Loucy (cell line): Measurements from ENCODE around the gene SFMBT2.

Source experiments
- H2AFZ ChIP-seq: fragments of 200-600 bp; sonication (generic); 2 replicates; pipeline ENCODE4 v1.6.0; 2016; ENCODE audit warnings: antibody characterized with exemption, mild to moderate bottlenecking, low read length, moderate library complexity
- H3F3A ChIP-seq: fragments of 200-600 bp; 2 replicates; pipeline ENCODE4 v1.6.0; 2016; ENCODE audit warnings: antibody characterized with exemption, low read depth, mild to moderate bottlenecking
- H3K27me3 ChIP-seq: fragments of 200-600 bp; sonication (generic); 2 replicates; pipeline ENCODE4 v1.6.1; 2014; ENCODE audit warnings: low read length, mild to moderate bottlenecking; ENCODE audit not compliant: insufficient read depth, poor library complexity, severe bottlenecking
- H3K36me3 ChIP-seq: fragments of 200-600 bp; sonication (generic); 2 replicates; pipeline ENCODE4 v1.6.1; 2016; ENCODE audit warnings: low read length; ENCODE audit not compliant: insufficient read depth
- H3K4me1 ChIP-seq: fragments of 200-600 bp; sonication (generic); 2 replicates; pipeline ENCODE4 v1.5.1; 2014; ENCODE audit warnings: low read length, mild to moderate bottlenecking; ENCODE audit not compliant: insufficient read depth, poor library complexity, severe bottlenecking
- H3K4me2 ChIP-seq: fragments of 200-600 bp; sonication (generic); 2 replicates; pipeline ENCODE4 v1.6.0; 2014; ENCODE audit warnings: antibody characterized with exemption, low read length, low read depth, mild to moderate bottlenecking; ENCODE audit not compliant: poor library complexity, severe bottlenecking
- H3K4me3 ChIP-seq: fragments of 200-600 bp; sonication (generic); 2 replicates; pipeline ENCODE4 v1.5.1; 2014; ENCODE audit warnings: low read length, mild to moderate bottlenecking, mixed read lengths; ENCODE audit not compliant: poor library complexity, severe bottlenecking
- H3K79me2 ChIP-seq: fragments of 200-600 bp; sonication (generic); 2 replicates; pipeline ENCODE4 v1.6.1; 2014; ENCODE audit warnings: low read length; ENCODE audit not compliant: insufficient read depth
- H3K9ac ChIP-seq: fragments of 200-600 bp; sonication (generic); 2 replicates; pipeline ENCODE4 v1.6.0; 2014; ENCODE audit warnings: mild to moderate bottlenecking, low read depth, low read length, moderate library complexity; ENCODE audit not compliant: poor library complexity, severe bottlenecking
- H3K9me2 ChIP-seq: fragments of 200-600 bp; sonication (generic); replicated peaks from 2 replicates; pipeline ENCODE4 v1.6.1; 2016; ENCODE audit warnings: low read depth, low read length, mixed read lengths
- H3K9me3 ChIP-seq: fragments of 200-600 bp; sonication (generic); 2 replicates; pipeline ENCODE4 v1.6.1; 2014; ENCODE audit warnings: mild to moderate bottlenecking, antibody characterized with exemption, low read length, low read depth; ENCODE audit not compliant: insufficient read depth
- H4K20me1 ChIP-seq: fragments of 200-600 bp; sonication (generic); 2 replicates; pipeline ENCODE4 v1.6.0; 2014; ENCODE audit warnings: antibody characterized with exemption, low read length, mild to moderate bottlenecking; ENCODE audit not compliant: insufficient read depth, poor library complexity, severe bottlenecking
- CTCF ChIP-seq: fragments of 200-600 bp; sonication (generic); conservative IDR thresholded peaks from 2 replicates; pipeline ENCODE4 v1.5.1; 2014; ENCODE audit warnings: mild to moderate bottlenecking, antibody characterized with exemption, low read length
- EZH2phosphoT487 ChIP-seq: fragments of 200-600 bp; IDR thresholded peaks from 2 replicates; pipeline ENCODE4 v1.6.1; 2018; ENCODE audit warnings: antibody characterized with exemption, mild to moderate bottlenecking, moderate library complexity, borderline replicate concordance

SFMBT2 gene

GRCh38 chr10:7117177-7117799 lies 293.5 kb downstream of the SFMBT2 start:
- no peak overlapping the region for H3K9ac ChIP-seq
- H3K9me2 ChIP-seq = no peaks in the 10 kb centered on the region
- H3K36me3 ChIP-seq = no peaks in the 10 kb centered on the region
- H3F3A ChIP-seq = no peaks in the 10 kb centered on the region
- TF ChIP-seq CTCF = no peak
- no peak for TF ChIP-seq EZH2phosphoT487
- H3K4me1 ChIP-seq = no peaks in the 10 kb centered on the region
- H3K79me2 ChIP-seq = no peaks in the 10 kb centered on the region
- no peaks in the 10 kb centered on the region for H3K27me3 ChIP-seq
- H4K20me1 ChIP-seq = no peaks in the 10 kb centered on the region
- H2AFZ ChIP-seq = no peak overlapping the region
- H3K9me3 ChIP-seq = no peaks in the 10 kb centered on the region
- no peak overlapping the region for H3K4me3 ChIP-seq
- H3K4me2 ChIP-seq = no peak overlapping the region

- no peak overlapping the region for H3K9ac ChIP-seq
- no peaks in the 10 kb centered on the region for H3F3A ChIP-seq
- H3K9me2 ChIP-seq = no peaks in the 10 kb centered on the region
- no peaks in the 10 kb centered on the region for H4K20me1 ChIP-seq
- no peaks in the 10 kb centered on the region for H3K4me1 ChIP-seq
- no peak for TF ChIP-seq CTCF
- TF ChIP-seq EZH2phosphoT487 = no peak
- 0 out of 2 replicates have a peak, but pooled peaks cover 3% of the 10 kb centered on the region for H3K9me3 ChIP-seq
- no peaks in the 10 kb centered on the region for H3K79me2 ChIP-seq
- no peak overlapping the region for H2AFZ ChIP-seq
- H3K36me3 ChIP-seq = no peaks in the 10 kb centered on the region
- H3K4me2 ChIP-seq = no peak overlapping the region
- H3K27me3 ChIP-seq = no peaks in the 10 kb centered on the region
- no peak overlapping the region for H3K4me3 ChIP-seq
Observed at GRCh38 chr10:7111561-7111960, 299.3 kb downstream of the SFMBT2 start.

- Histone ChIP-seq H3K4me2 (no peak overlapping the region), H3K9ac (no peak overlapping the region)
Observed at GRCh38 chr10:7111089-7111488, 299.7 kb downstream of the SFMBT2 start.

More at GRCh38 chr10:7111089-7111488, 299.7 kb downstream of the SFMBT2 start:
- Histone ChIP-seq H3K27me3 (no peaks in the 10 kb centered on the region), H3F3A (no peaks in the 10 kb centered on the region), H3K36me3 (no peaks in the 10 kb centered on the region), H3K79me2 (no peaks in the 10 kb centered on the region), H3K4me3 (no peak overlapping the region), H2AFZ (no peak overlapping the region), H3K9me2 (no peaks in the 10 kb centered on the region), H4K20me1 (no peaks in the 10 kb centered on the region), H3K4me1 (peaks cover under 1% of the 10 kb centered on the region), H3K9me3 (0 out of 2 replicates have a peak, but pooled peaks cover 3% of the 10 kb centered on the region)
- no peak for TF ChIP-seq CTCF
- TF ChIP-seq EZH2phosphoT487 = no peak
